HG03521 (cell line): ENCODE data around the gene PRKAA1.
"Not testable (repeated sequence)": the region's sequence is repeated elsewhere in the genome, so short reads cannot be mapped to it uniquely, and the experiment has no call there.

Experiments
- ATAC-seq: cut with Tn5 transposase; IDR thresholded peaks from one replicate; pipeline ENCODE4 v1.9.1; 2021; ENCODE audit warnings: mild to moderate bottlenecking, moderate library complexity; ENCODE audit not compliant: unreplicated experiment

The PRKAA1 gene

DNA sequence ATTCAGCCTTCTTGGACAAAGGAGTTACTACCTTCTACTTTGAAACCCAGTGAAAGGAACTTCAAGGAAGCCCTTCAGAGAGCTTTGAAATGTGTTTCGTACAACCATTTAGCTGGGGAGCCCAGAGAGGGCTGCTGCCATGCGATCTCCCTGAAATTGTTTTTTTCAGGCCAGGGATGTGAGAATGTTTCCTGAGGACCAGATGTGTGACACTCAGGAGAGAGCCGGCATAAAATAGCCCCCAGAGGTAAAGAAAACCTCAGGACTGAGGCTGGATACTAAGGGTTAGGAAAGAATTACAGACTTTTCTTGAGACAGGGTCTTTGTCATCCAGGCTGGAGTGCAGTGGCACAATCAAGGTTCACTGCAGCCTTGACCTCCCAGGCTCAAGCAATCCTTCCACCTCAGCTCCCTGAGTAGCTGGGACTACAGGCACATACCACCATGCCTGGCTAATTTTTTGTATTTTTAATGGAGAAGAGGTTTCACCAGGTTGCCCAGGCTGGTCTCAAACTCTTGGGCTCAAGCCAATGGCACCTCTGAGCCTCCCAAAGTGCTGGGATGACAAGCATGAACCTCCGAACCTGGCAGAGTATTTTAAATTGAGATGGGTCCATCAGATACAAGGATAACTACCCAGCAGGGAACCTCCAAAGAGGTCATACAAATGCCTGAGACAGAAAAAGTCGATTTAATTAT, 28.5 kb upstream of the PRKAA1 start:
- ATAC-seq, result no peak

DNA sequence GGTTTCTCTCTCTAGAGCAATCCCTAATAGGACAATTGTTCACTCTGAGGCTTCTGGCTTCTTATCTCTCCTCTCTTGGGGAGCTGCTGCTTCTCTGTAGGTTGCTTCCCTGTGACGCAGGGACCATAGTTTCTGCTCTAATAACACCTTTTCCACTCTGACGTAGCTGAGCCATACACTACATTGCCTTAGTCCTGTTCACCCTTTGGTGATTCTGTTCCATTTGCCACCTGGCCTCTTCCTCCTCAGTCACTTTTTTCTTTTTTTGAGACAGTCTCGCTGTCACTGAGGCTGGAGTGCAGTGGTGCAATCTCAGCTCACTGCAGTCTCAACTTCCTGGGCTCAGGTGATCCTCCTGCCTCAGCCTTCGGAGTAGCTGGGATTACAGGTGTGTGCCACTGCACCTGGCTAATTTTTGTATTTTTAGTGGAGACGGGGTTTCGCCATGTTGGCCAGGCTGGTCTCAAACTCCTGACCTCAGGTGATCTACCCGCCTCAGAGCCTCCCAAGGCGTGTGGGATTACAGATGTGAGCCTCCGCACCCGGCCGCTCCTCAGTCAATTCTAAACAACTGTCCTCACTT, 27.4 kb upstream of the PRKAA1 start:
- not testable (repeated sequence) for ATAC-seq

DNA sequence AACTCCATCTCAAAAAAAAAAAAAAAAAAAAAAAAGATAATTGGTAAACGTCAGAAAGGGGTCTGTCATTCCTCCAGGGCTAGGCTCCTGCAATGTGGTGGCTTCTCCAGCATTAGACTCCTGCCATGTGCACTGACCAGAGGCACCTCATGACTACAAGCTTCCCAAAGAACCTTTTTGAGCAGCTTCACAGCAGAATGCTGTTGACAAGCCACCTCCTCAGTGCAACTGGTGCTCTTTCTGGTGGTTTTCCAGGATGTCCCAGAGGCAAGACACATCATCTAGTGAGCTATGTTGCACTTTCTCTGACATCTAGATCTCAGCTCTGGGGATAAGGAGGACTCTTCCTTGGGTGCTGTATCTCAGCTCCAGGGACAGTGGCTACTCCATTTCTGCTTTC, 25.3 kb upstream of the PRKAA1 start:
- ATAC-seq, result no peak

DNA sequence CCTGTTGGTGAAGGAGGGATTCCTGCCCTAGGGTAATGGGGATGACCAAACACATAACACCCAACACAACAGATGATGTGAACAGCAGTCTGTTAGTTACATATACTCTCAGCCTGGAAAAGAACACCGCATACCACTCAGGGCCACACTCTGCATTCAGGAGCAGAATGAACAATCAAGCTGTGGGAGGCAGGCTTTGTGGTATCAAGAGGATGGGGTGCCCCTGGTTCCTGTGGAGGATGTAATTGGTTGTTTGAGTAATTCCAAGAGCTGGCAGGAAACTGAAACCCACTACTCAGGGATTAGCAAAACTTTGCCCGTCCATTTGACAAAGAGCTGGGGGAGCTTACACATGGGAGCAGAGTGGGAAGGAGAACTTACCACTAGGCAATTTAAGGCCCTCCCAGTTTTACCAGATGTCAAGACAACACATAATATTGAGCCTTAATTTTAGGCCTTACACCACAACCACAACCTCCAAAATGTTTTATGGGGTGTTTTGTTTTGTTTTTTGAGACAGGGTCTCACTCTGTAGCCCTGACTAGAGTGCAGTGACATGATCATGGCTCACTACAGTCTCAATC, 15.6 kb upstream of the PRKAA1 start:
- ATAC-seq, result no peak

DNA sequence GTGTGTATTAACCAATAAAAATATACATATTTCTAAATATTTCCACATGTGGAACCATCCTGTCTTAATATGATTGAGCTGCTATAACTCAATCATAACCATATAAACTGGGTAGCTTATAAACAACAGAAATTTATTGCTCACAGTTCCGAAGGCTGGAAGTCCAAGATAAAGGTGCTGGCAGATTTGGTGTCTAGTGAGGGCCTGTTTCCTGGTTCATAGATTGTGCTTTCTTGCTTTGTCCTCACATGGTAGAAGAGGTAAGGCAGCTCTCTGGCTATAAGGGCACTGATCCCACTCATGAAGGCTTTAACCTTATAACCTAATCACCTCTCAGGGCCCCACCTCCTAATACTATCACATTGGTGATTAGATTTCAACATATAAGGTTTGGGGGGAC, 14.0 kb upstream of the PRKAA1 start:
- no peak for ATAC-seq

DNA sequence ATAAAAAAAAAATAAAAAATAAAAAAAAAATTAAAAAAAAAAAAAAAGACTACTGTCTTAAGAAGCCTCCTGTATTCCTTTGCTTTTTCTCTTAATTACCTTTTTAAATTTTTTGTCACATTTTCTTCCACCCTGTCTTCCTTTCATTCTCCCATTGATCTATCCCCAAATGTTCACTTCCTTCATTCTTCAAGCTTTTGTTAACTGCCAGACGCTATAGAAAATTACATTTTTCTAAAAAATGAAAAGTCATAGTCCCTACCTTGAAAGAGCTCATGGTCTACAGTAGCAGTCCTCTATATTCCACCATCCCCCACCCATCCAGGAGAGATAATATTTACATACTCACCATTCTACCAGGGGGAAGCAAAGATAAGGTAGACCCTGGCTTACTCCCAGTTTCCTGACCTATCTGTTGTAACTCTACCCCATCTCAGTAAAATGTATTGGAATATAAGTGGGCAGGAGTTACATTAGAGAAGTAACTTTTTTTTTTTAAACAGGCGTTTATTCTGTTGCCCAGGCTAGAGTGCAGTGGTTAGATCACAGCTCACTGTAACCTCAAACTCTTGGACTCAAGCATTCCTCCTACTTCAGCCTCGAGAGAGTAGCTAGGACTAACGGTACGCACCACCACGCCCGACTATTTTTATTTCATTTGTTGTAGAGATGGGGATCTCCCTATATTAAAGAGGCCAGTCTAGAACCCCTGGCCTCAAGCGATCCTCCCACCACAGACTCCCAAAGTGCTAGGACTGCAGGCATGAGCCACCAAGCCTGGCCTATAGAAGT, 3.8 kb upstream of the PRKAA1 start:
- ATAC-seq, result no peak

DNA sequence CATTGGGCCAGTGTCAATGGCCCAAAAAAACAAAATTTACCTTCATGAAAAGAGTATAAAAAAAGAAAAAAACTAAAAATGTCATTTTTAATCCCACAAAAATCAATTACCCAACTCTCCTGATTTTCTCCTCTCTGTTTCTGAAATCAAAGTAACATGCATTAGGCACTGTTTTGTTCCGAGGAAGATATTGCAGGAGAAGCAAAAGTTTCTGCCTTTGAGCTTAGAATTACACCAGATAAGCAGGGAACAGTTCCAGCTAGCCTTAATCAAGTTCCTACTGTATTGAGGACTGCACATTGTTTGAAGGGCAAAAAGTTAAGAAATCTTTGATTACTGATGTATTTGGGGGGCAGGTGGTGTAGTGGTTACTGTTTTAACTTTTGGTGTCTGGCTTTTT, 1.1 kb upstream of the PRKAA1 start:
- ATAC-seq, result no peak

DNA sequence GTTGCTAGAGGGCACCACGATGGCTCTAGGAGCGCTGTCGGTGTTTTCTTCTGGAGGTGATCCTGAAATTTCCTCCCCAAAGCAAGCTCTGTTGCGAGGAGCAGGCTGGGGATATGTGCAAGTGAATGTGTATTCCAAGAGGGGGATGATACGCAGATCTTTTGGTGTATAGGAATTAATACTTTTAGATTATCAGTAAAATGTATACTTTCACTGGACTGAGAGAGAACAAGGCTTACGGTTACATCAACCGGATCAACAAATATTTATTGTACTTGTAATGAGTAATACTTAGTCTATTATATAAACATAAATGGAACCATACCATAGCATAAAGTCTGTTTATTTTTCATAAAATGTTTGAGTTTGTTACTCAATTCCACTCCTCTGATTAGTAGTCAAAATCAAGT, 632 bp upstream of the PRKAA1 start:
- ATAC-seq, result no peak

DNA sequence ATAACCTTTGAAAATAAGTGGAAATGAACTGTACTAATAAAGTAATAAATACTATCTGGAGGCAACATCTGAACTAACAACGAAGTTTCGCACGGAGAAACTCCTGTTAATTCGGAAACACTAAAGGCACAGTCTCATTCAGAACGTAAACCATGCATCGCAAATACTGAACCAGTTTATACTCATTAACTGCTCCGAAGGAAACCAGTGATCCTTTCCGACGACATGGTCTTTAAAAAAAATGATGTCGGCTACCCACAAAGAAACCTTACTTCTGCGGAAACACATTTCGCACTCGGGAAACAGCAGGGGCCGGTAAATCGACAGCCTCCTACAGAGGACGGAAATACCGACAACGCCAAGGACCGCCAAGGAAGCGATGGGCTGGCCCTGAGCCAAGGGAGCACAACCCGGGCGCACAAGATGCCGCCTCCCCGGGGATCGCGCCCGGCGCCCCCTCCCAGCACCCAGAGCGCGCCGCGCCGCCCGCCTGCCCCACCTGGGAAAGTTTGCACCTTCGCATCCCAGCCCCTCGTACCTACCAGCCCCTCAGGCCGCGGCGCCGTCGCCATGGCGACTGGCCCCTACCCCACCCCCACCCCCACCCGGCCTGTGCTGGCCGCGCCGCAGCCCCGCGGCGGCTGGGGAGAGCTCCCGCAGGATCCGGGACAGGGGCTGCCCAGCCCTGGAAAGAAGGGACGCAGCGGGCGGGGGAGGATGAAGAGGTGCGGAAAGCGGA, 732 bp downstream of the PRKAA1 start:
- peak; percentile 30 for ATAC-seq

DNA sequence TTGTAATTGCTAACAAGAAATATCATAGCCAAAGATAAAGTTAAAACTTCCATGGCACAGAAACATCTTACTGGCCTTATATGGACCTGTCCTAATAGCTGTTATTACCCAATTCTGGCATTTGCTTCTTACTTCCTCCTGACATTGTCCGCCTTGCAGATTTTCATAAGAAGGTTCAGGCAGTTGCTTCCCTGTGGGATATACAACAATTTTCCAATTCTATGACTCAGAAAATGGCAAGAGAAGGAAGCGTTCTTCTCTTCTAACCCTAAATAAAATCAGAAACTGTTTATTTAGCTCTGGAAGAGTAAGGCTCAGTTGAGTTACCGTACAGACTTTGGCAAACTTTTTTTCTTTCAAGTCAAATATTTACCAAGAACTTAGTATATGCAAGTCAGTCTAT, 1.7 kb downstream of the PRKAA1 start:
- no peak for ATAC-seq

DNA sequence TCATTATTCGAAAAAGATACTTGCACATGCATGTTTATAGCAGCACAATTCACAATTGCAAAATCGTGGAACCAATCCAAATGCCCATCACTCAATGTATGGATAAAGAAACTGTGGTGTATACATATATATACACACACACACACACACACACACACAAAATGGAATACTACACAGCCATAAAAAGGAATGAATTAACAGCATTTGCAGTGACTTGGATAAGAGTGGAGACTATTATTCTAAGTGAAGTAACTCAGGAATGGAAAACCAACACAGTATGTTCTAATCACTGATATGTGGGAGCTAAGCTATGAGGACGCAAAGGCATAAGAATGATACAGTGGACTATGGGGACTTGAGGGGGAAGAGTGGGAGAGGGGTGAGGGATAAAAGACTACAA, 3.3 kb downstream of the PRKAA1 start:
- ATAC-seq, result not testable (repeated sequence)

DNA sequence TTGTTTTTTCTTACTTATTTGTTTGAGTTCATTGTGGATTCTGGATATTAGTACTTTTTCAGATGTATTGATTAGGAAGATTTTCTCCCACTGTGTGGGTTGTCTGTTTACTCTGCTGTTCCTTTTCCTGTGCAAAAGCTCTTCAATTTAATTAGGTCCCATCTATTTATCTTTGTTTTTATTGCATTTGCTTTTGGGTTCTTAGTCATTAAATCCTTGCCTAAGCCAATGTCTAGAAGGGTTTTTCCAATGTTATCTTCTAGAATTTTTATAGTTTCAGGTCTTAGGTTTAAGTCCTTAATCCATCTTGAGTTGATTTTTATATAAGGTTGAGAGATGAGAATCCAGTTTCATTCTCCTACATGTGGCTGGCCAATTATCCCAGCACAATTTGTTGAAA, 3.8 kb downstream of the PRKAA1 start:
- not testable (repeated sequence) for ATAC-seq

DNA sequence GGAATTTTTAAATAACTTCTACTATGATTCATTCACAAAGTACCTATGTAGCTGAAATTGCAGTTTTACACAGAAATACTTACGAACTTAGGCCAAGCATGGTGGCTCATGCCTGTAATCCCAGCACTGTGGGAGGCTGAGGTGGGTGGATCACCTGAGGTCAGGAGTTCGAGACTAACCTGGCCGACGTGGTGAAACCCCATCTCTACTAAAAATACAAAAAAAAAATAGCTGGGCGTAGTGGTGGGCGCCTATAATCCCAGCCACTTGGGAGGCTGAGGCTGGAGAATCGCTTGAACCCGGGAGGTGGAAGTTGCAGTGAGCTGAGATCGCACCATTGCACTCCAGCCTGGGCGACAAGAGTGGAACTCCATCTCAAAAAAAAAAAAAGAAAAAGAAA, 5.5 kb downstream of the PRKAA1 start:
- ATAC-seq, result not testable (repeated sequence)

DNA sequence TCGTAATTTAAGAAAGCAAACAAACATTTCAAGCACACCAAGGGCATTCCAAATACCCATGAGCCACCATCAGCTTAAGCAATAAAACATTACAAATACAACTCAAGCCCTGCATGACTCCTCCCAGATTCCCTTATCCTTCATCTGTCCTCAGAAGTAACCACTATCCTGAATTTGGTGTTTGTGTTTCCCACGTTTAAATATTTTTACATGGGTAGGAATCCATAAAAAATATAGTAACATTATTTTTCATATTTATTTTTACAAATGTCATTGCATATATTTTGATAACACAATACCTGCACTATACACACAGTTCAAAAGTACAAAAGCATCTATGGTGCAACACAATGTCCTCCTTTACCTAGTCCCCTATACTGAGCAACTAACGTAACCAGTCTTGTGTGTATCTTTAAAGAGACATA, 6.4 kb downstream of the PRKAA1 start:
- no peak for ATAC-seq

DNA sequence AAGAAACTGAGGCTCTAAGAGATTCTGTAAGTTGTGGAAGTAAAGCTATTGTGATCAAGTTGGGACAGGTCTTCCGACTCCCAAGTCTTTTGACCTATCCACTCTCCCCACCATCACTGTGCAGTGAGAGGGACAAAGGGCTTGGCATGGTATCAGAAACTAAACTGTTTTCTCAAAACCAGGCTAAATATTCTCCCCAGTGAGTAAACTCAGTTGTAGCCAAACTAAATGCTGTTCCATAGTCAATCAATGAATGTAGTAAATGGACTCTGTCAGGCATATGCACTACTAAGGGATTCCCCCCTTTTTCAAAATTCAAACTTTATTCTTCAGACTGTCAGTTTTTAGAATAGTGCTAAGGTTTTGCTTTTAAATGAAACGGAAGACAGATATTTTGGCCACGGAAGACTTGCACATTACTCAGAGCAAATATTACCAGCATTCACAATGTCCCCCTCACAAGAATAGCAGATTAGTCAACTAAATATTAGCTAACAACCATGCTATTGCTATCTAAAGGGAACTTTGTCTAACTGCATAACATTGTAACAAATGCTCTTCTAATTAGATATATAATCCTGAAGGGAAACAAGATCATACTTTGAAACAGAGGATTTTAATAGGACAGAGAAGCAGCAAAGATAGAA, 7.1 kb downstream of the PRKAA1 start:
- no peak for ATAC-seq

DNA sequence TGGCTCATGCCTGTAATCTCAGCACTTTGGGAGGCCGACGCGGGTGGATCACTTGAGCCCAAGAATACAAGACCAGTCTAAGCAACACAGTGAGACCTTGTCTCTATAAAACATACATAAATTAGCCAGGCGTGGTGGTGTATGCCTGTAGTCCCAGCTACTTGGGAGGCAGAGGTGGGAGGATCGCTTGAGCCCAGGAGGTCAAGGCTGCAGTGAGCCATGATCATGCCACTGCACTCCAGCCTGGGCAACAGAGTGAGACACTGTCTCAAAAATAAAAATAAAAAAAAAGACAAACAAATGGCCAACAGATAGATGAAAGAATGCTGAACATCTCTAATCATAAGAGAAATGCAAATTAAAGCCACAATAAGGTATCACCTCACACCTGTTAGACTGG, 9.2 kb downstream of the PRKAA1 start:
- ATAC-seq, result not testable (repeated sequence)

DNA sequence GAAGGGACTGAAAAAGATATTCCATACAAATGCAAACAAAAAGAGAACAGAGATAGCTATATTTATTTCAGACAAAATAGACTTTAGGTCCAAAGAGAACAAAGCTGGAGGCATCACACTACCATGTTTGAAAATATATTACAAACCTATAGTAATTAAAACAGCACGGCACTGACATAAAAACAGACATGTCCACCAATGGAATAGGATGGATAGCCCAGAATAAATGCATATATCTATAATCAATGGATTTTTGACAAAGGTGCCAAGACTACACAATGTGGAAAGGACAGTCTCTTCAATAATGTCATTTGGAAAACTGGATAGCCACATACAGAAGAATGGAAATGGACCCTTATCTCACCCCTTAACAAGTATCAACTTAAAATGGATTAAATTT, 10.2 kb downstream of the PRKAA1 start:
- ATAC-seq, result no peak

DNA sequence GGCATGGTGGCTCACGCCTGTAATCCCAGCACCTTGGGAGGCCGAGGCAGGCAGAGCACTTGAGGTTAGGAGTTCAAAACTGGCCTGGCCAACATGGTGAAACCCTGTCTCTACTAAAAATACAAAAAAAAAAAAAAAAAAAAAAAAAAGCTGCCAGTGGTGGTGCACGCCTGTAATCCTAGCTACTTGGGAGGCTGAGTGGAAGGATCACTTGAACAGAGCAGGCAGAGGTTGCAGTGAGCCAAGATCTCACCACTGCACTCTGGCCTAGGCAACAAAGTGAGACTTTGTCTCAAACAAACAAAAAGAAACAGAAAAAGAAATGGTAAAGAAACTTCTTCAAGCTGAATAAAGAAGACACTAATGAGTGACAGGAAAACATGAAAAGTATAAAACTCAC, 11.5 kb downstream of the PRKAA1 start:
- not testable (repeated sequence) for ATAC-seq

DNA sequence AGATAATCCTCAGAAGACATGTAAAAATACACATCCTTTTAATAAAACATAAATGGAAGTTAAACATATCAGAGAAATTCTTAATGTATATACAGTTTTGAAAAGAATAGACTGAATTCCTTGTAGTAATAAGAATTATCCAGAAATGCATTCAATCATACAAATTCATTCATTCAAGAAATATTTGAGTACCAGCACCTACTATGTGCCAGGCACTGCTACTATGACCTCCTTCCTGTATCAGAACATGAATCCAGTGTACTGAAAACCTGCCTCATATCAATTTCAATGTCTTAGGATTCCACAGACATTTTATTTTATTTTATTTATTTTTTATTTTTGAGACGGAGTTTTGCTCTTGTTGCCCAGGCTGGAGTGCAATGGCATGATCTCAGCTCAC, 13.3 kb downstream of the PRKAA1 start:
- no peak for ATAC-seq

DNA sequence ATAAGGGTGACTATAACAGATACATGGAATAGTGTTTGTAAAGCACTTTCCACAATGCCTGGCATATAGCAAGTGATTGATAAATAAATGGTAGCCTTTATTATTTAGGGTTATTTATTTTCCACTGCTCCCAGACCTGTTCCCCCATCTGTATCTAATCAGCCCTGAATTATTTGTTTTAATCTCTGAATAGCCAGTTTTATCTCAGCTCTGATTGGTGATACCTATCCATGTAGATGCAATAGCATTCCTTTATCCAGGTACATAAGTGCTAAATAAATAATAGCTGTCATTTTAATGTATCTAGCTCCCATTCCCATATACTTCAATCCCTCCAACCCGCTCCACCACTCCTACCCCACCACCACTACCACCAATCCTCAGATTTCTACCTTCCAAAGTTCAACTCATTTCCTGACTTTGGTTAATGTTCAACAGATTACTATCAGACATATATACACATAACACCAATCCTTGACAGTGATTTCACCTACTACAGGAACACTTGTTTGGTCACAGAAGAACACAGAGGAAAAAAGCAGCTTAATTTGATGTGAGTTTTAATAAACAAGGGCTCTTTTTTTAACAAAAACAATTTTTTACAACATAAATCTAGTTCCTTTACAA, 14.0 kb downstream of the PRKAA1 start:
- ATAC-seq, result no peak
